Renal cortical epithelial cell (primary cell): ENCODE data around the gene CREB5. TPM values are rescaled to one million over a fixed set of nuclear protein-coding genes. Genes with fewer than 3 reads are reported as not detected.
A peak's percentile ranks its signal among the peaks of the same experiment; 100 is the strongest.

Experiments
- DNase-seq: peaks from one replicate; pipeline ENCODE4 v3.0.0-alpha.2; 2011; ENCODE audit warnings: low read depth
- total RNA-seq: library from RNA; depleted of rRNA; stranded (reverse); fragments of >200 nt; gene quantifications from 2 replicates; pipeline ENCODE4 v1.2.3, GENCODE V29; 2014

Gene CREB5
- total RNA-seq, 1 donor from 2014 or later = 14.1 TPM

GRCh38 chr7:28478656-28479055 is 66.3 kb downstream of the CREB5 start:
- DNase-seq = no peak

- no peak for DNase-seq
Observed at GRCh38 chr7:28479507-28479947, 67.2 kb downstream of the CREB5 start.

GRCh38 chr7:28480595-28480994 is 68.3 kb downstream of the CREB5 start:
- DNase-seq = no peak

GRCh38 chr7:28481091-28481926 is 69.0 kb downstream of the CREB5 start:
- DNase-seq = peak; percentile 63

GRCh38 chr7:28483112-28483511 is 70.8 kb downstream of the CREB5 start:
- peak; percentile 88 for DNase-seq

- peak; percentile 93 for DNase-seq
Observed at GRCh38 chr7:28483908-28484605, 71.7 kb downstream of the CREB5 start.

GRCh38 chr7:28484606-28484935 is 72.3 kb downstream of the CREB5 start:
- DNase-seq = no peak

- no peak for DNase-seq
Observed at GRCh38 chr7:28487487-28487886, 75.2 kb downstream of the CREB5 start.

GRCh38 chr7:28488061-28488791 is 75.9 kb downstream of the CREB5 start:
- peak; percentile 59 for DNase-seq

GRCh38 chr7:28490831-28491230 is 78.5 kb downstream of the CREB5 start:
- DNase-seq = no peak

- no peak for DNase-seq
Observed at GRCh38 chr7:28493477-28493876, 81.2 kb downstream of the CREB5 start.

GRCh38 chr7:28497009-28497408 is 84.7 kb downstream of the CREB5 start:
- no peak for DNase-seq

GRCh38 chr7:28498636-28499035 is 86.3 kb downstream of the CREB5 start:
- DNase-seq = no peak

- DNase-seq = no peak
Observed at GRCh38 chr7:28500138-28500537, 87.8 kb downstream of the CREB5 start.

GRCh38 chr7:28502408-28502807 is 90.1 kb downstream of the CREB5 start:
- no peak for DNase-seq

- peak; percentile 13 for DNase-seq
Observed at GRCh38 chr7:28503396-28503795, 91.1 kb downstream of the CREB5 start.

GRCh38 chr7:28505014-28505413 is 92.7 kb downstream of the CREB5 start:
- DNase-seq = no peak

GRCh38 chr7:28505867-28506266 is 93.5 kb downstream of the CREB5 start:
- DNase-seq = no peak

GRCh38 chr7:28507525-28508282 is 95.4 kb downstream of the CREB5 start:
- no peak for DNase-seq

- peak; percentile 53 for DNase-seq
Observed at GRCh38 chr7:28509251-28510025, 97.1 kb downstream of the CREB5 start.

- DNase-seq = no peak
Observed at GRCh38 chr7:28510026-28510369, 97.7 kb downstream of the CREB5 start.
